SK-N-DZ (cell line): ENCODE measurements around the gene ZSCAN5B. TPM values are rescaled to one million over a fixed set of nuclear protein-coding genes. Genes with fewer than 3 reads are reported as not detected.
"Not testable (repeated sequence)": the region's sequence is repeated elsewhere in the genome, so short reads cannot be mapped to it uniquely, and the experiment has no call there.

Source experiments
- DNase-seq: peaks from one replicate; pipeline ENCODE4 v3.0.0-alpha.2; 2015; ENCODE audit warnings: low spot score
- polyA plus RNA-seq, 2 experiments: library from polyadenylated mRNA; depleted of rRNA; stranded (reverse); fragments of >200 nt; gene quantifications; 2 replicates each; pipeline ENCODE4 v1.2.3, GENCODE V29; 2014

The ZSCAN5B gene, protein sequence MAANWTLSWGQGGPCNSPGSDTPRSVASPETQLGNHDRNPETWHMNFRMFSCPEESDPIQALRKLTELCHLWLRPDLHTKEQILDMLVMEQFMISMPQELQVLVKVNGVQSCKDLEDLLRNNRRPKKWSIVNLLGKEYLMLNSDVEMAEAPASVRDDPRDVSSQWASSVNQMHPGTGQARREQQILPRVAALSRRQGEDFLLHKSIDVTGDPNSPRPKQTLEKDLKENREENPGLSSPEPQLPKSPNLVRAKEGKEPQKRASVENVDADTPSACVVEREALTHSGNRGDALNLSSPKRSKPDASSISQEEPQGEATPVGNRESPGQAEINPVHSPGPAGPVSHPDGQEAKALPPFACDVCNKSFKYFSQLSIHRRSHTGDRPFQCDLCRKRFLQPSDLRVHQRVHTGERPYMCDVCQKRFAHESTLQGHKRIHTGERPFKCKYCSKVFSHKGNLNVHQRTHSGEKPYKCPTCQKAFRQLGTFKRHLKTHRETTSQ
- polyA plus RNA-seq (2014; cell fraction: cytosol; rRNA removed), result 0.19 TPM in 1 of 2 replicates, not detected in the other
- polyA plus RNA-seq (2014; cell fraction: nucleus; rRNA removed), result 0.29 TPM in 1 of 2 replicates, not detected in the other

DNA sequence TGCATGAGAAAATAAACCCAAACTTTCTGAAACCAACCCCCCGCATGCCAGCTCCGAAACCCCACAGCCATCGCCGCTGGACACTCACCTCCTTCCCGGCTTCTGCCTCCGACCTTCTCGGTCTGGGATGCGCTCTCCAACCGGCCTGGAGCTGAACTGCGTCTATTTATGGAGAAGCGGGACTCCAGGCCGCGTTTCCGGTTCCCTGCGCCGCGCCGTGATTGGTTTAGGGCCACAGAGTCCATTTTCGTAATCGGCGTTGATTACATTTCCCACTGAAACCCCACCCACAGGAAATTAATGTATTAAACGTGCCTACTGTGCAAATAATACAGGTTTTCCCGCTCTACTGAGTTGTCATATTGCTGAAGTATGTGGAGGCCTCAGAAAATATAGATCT lies at the start of gene ZSCAN5B:
Gene ZSCAN5B (minus strand): TSS at position 138 of the 400 bp plus-strand sequence. CDS start 4,731 bp downstream, outside the sequence.
- not testable (repeated sequence) for DNase-seq

DNA sequence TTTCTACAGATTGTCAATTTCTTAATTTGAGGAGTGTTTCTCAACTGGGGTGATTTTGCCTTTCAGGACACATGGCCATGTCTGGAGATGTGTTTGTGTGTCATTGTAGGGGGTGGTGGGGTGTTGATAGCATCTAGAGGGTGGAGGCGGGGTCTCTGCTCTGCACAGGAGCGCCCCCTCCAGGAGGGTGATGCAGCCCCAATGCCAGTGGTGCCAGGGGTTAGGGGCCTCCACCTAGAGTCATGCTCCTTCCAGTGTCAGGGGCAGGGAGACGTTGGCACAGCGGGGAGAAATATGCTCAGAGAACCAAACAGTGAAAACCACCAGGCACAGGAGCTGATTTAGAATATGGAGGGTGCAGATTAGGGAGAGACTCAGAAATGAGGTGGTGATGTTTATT lies 48.2 kb upstream of the ZSCAN5B start:
- DNase-seq, result not testable (repeated sequence)

DNA sequence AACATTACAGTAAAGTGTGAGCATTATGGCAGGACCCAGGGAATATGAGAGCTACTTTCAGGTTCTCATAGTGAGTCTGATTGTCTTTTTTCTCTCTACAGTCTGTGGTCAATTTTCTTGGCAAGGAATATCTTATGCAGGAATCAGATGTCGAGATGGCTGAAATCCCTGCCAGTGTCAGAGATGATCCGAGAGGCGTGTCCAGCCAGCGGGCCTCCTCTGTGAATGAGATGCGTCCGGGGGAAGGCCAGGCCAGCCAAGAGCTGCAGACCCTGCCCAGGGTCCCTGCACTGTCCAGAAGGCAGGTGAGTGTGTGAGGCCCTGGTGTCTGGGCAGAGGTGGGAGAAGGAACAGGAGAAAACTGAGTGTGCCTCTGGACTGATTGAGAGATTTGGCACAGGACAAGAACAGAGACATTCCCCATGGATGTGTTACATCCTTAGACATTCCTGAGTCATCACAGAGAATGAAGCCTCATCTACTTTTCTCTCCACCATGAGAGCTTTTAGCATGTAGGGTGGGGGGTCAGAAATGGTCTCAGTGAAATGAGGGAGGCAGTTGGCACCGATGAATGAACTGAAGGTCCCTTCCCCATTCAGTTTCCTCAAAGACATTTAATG lies 47.6 kb upstream of the ZSCAN5B start:
- DNase-seq, result no peak

DNA sequence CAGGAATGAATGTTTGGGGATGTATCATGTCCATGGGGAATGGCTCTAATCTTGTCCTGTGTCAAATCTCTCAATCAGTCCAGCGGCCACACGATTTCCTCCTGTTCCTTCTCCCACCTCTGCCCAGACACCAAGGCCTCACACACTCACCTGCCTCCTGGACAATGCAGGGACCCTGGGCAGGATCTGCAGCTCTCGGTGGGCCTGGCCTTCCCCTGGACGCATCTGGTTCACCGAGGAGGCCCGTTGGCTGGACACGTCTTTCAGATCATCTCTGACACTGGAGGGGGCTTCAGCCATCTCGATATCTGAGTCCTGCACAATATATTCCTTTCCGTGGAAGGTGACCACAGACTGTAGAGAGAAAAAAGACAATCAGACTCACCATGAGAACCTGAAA lies 25.9 kb upstream of the ZSCAN5B start:
- DNase-seq, result no peak

DNA sequence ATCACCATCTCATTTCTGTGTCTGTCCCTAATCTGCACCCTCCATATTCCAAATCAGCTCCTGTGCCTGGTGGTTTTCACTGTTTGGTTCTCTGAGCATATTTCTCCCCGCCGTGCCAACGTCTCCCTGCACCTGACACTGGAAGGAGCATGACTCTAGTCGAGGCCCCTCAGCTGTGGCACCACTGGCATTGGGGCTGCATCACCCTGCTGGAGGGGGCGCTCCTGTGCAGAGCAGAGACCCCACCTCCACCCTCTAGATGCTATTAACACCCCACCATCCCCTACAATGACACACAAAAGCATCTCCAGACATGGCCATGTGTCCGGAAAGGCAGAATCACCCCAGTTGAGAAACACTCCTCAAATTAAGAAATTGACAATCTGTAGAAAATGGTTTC lies 25.3 kb upstream of the ZSCAN5B start:
- DNase-seq, result no peak

DNA sequence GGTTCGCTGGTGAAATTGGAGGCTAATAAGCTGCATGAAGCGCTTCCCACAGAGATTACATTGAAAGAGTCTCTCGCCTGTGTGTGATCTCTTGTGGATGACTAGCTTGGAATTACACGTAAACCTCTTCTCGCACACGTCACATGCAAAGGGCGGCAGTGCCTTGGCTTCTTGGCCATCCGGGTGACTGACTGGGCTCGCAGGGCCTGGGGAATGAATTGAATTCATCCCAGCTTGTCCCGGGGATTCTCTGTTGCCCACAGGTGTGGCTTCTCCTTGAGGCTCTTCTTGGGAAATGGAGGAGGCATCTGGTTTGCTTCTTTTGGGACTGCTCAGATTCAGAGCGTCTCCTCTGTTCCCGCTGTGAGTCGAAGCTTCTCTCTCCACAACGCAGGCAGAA lies 24.3 kb upstream of the ZSCAN5B start:
- DNase-seq, result no peak

DNA sequence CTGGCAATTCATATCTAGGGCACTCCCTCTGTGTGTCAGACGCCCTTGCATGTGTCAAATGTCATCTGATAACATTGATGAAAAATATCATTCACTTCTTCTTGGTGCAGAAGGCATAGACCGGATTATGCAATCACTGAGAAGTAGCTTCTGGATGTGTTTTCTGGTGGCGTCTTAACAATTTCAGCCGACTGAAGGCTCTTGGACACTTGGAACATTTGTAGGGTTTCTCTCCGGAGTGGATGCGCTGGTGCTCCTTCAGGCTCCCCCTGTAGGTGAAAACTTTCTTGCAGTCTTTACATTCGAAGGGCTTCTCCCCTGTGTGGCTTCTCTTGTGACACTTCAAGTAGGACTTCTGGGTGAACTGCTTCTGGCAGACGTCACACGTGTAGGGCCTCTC lies 23.9 kb upstream of the ZSCAN5B start:
- not testable (repeated sequence) for DNase-seq

DNA sequence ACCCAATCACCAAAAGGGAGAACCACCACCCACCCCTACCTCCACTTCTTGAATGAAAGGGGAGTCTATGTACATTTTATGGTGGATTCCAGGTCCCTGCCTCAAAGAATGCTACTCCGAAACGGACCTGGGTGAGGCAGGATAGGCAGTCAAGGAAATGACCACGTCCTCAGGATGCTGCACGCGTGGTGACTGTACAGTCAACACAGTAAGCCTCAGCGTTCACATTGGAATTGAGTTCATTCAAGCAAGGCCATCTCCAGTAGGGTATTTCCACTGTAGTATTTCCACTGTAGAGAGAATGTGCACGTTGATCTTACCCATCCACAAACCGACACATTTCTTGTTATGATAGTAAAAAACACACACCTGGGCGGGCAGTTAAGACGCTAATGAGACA lies 21.4 kb upstream of the ZSCAN5B start:
- DNase-seq, result no peak

DNA sequence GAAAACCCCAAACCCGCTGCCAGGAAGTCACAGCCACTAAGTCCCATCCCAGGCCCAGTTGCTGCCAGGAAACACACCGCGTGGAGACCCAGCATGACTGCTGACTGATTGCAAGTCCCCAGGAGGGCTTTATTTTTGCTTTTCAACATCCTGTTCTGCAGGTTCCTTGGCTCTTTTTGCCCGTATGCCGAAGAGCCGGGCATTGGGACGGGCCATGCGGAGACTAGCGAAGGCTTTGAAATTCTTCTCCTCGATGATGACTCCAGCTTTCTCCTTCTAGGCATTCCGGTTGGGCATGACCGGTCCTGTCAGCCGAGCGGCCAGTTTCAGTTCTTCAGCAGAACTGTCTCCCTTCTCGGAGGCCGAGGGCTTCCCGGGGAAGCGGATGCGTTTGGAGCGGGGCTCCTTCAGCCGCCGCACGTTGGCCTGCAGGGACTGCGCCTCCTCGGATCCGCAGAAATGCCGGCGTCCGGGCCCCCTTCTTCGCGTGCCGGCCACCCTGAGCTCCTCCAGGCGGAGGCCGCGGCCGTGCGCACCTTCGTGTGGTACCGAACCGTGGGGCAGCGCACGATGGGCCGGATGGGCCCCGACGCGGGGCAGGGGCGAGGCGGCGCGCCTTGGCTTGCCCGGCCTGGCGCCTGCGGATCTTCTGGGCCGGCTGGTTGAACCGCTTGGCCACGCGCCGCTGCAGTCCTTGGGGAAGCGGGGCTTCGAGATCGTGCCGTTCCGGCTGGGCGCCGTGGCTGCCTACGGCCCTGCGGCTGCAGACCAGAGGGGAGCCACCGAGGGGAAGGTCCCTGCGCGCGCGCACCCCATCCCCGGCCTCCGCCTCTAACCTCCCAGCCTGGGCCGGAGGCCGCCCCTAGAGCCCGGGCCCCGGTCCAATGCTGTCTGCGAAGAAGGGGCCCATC lies 19.7 kb upstream of the ZSCAN5B start:
- no peak for DNase-seq

DNA sequence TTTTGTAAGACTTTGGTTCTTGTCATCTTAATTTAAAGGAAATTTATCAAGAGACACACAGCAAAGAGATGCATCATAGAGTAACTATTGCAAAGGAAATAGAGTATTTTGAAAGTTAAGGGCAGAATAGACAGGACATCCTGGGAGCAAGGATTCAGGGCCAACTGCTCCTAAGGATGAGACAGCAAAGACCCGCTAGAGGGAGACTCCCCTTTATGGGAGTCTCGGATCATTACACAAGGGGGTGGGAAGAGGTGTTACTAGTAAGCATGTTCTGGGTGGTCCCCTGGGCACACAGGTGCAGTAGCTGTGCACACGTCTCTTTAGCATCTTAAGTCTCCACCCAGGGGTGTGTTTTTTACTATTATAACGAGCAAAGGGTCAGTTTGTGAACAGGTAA lies 14.1 kb upstream of the ZSCAN5B start:
- DNase-seq, result no peak

DNA sequence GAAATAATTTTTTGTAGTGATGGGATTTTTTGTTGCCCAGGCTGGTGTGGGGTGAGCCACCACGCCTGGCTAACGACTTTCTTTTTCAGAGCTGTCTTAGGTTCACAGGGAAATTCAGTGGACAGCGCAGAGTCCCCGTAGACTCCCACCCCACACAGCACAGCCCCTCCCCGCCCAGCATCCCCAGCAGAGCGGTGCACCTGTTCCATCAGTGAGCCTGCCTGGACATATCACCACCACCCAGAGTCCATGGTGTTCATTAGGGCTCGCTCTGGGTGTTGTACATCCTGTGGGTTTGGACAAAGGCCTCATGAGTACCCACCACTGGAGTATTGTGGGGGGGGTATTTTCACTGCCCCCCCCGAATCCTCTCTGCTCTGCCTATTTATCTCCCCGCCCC lies 12.5 kb upstream of the ZSCAN5B start:
- DNase-seq, result not testable (repeated sequence)

DNA sequence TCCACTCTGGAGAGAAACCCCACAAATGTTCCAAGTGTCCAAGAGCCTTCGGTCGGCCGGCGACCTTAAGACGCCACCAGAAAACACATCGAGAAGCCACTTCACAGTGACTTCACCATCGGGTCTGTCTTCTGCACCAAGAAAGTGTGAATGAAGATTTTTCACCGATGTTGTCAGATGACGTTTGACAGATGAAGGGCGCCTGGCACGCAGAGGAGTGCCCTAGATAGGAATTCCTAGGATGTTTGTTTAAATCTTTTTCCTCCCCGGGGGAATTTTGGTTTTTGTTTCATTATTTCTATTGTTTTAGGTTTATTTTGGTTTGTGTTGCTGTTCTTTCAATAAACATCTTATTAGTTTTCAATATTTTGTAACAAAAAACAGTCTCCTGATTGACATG lies 11.5 kb upstream of the ZSCAN5B start:
- no peak for DNase-seq

DNA sequence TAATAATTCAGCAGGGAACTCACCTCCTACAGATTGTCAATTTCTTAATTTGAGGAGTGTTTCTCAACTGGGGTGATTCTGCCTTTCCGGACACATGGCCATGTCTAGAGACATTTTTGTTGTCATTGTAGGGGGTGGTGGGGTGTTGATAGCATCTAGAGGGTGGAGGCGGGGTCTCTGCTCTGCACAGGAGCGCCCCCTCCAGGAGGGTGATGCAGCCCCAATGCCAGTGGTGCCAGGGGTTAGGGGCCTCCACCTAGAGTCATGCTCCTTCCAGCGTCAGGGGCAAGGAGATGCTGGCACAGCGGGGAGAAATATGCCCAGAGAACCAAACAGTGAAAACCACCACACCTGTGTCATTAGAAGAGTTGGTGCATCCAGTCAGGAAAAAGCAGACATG lies 10.0 kb upstream of the ZSCAN5B start:
- not testable (repeated sequence) for DNase-seq

DNA sequence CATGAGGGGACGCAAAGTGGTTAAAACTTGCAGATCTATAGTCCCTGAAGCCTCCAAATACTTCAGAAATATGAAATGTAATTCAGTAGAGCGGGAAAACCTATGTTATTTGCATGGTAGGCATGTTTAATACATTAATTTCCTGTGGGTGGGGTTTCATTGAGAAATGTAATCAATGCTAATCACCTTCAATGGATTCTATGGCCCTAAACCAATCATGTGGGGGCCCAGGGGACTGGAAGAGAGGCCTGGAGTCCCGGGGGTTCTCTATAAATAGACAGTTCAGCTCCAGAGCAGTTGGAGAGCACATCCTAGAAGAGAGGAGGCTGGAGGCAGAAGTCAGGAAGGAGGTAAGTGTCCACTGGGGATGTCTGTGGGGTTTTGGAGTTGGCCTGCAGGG lies 4.4 kb upstream of the ZSCAN5B start, which contains the start of gene ZSCAN5C:
Gene ZSCAN5C (plus strand): TSS at position 301 of the 400 bp plus-strand sequence. CDS start 3,641 bp downstream, outside the sequence.
- no peak for DNase-seq

DNA sequence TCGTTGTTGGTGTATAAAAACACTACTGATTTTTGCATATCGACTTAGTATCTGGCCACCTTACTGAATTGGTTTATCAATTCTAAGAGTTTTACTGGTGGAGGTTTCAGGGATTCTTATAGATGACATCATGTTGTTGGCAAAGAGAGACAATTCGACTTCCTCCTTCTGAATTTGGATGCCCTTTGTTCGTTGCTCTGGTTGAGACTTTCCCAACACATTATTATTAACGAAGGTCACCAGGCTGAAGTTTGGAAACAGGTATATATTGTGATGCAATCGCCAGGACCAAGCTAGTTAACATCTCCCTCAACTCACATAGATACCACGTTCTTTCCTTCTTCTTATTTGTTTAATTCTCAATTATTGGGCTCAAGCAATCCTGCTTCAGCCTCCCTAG lies 2.1 kb upstream of the ZSCAN5B start:
- no peak for DNase-seq

DNA sequence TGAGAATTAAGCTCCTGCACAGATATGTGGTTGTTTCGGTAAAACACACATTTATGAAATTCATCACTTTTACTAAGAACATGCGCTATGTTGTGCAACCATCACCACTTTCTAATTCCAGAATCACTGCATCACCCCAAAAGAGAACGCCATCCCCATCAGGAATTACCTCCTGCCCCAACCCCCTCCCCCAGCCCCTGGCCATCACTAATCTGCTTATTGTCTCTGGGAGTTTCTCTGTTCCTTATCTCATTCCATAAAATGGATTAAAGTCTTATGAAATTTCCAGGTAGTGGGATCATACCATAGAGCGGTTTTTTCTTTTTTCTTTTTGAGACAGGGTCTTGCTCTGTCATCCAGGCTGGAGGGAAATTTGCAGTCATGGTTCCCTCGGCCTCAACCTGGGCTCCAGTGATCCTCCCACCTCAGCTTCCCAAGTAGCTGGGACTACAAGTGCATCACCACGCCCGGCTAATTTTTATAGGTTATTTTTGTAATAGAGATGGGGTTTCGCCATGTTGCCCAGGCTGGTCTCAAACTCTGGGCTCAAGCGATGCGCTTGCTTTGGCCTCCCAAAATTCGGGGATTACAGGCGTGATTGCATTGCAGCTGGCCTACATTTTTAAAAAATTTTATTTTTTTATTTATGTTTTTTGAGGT lies 3.5 kb downstream of the ZSCAN5B start:
- no peak for DNase-seq

DNA sequence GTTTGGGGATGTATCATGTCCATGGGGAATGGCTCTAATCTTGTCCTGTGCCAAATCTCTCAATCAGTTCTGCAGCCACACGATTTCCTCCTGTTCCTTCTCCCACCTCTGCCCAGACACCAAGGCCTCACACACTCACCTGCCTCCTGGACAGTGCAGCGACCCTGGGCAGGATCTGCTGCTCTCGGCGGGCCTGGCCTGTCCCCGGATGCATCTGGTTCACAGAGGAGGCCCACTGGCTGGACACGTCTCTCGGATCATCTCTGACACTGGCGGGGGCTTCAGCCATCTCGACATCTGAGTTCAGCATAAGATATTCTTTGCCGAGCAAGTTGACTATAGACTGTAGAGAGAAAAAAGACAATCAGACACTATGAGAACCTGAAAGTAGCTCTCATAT lies 5.9 kb downstream of the ZSCAN5B start:
- DNase-seq, result no peak

DNA sequence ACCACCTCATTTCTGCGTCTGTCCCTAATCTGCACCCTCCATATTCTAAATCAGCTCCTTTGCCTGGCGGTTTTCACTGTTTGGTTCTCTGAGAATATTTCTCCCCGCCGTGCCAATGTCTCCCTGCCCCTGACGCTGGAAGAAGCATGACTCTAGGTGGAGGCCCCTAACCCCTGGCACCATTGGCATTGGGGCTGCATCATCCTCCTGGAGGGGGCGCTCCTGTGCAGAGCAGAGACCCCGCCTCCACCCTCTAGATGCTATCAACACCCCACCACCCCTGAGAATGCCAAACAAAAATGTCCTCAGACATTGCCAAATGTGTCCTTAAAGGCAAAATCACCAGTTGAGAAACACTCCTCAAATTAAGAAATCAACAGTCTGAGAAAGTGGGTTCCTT lies 6.5 kb downstream of the ZSCAN5B start:
- DNase-seq, result no peak

DNA sequence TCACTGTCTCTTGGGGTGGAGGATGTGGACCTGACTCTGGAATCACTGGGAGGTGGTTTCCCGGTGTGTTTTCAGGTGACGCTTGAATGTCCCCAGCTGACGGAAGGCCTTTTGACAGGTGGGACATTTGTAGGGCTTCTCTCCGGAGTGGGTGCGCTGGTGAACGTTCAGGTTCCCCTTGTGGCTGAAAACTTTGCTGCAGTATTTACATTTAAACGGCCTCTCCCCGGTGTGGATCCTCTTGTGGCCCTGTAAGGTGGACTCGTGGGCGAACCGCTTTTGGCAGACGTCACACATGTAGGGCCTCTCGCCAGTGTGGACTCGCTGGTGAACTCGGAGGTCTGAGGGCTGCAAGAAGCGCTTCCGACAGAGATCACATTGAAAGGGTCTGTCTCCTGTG lies 7.8 kb downstream of the ZSCAN5B start:
- DNase-seq, result no peak

DNA sequence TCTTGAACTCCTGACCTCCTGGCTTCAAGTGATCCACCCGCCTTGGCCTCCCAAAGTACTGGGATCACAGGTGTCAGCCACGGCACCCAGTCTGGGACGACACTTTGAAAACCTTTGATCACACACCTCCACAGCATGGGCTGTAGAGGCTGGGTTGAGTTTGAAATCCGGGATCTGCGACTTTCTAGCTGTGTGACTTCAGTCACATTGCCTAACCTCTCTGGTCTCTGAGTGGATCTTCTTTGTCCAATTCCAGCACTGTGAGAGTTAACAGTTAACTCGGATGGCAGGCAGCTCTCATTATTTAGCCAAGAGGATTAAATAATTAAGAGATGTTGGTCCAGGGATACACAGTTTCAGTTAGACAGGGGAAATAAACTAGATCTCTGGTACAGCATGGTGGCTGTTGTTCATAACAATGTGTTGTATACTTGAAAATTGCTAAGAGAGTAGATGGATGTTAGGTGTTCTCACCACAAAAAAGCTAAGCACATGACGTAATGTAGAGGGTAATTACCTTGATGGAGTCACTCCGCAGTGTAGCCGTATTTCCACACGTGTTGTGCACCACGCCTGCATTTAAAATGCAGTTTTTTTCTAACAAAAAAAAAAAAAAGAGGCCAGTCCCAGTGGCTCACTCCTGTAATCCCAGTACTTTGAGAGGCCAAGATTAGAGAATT lies 19.9 kb downstream of the ZSCAN5B start:
- no peak for DNase-seq
